ENCODE data around the gene CHID1. TPM values are rescaled to one million over a fixed set of nuclear protein-coding genes. Genes with fewer than 3 reads are reported as not detected.

CHID1 gene
- total and polyA plus RNA-seq, 2 of the 8 experiments (the other 6 are each of a cell fraction or from before 2014, with no cell fraction given) = 81.2 to 88.5 TPM

DNA sequence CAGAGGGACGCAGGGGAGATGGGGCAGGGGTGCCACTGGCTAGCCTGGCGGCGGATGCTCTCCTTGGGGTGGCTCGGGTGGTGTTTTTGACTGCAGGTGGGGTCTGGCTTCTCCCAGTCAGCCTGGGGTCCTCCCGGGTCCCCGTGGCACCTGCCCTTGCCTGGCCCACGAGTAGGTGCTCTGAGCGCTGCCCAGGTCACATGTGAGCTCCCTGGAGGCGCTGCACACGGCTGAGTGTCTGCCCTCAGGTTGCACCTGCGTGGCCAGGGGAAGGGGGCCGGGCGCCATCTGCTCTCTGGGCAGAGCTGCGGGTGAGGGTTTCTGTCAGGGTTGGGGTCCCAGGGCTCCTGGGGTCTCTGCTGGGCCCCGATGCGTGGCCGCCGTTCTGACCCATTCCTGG is 62.7 kb downstream of the CHID1 start:
- no peak overlapping the region for H3K18ac ChIP-seq (ENCODE audit: extremely low read depth, low read length)
- H2AK5ac ChIP-seq (ENCODE audit: low read depth, low read length) = no peak overlapping the region
- H3K14ac ChIP-seq (ENCODE audit: insufficient read length) = no peak overlapping the region
- peaks cover 0 to 12% of the 10 kb centered on the region in 2 experiments; a peak in 1 of 4 replicates for H3K79me2 ChIP-seq (ENCODE audit: control insufficient read depth in 1 of 2, insufficient read depth in 2 of 2, low read length in 2 of 2)
- H2BK12ac ChIP-seq (ENCODE audit: low read depth, low read length) = no peak overlapping the region
- H2AFZ ChIP-seq (ENCODE audit: low read length) = no peak overlapping the region
- H3K36me3 ChIP-seq (ENCODE audit: control insufficient read depth in 2 of 4, insufficient read depth in 4 of 4, low read length in 3 of 4) = no peaks in the 10 kb centered on the region
- H2BK20ac ChIP-seq (ENCODE audit: low read length) = no peak overlapping the region; the same call in 1 of the 2 replicates
- H3K23ac ChIP-seq (ENCODE audit: insufficient read length) = no peak overlapping the region
- H3K56ac ChIP-seq (replicated peaks; ENCODE audit: insufficient read length, low read depth, low read length) = no peak overlapping the region
- no peak overlapping the region for H4K5ac ChIP-seq (ENCODE audit: insufficient read length, low read depth, low read length)
- ChIA-PET POLR2A (ENCODE audit: partially characterized antibody) (interaction anchor here (0.7 to 40.4 kb wide), 4 partner anchors 9 to 37 kb away, joined by 4 to 1917 read pairs (median 120); partner anchors contain the start of genes CD151, CEND1, CRACR2B and PIDD1), CTCF (ENCODE audit: partially characterized antibody) (interaction anchor here (0.6 to 6.7 kb wide), 32 partner anchors 9 to 699 kb away, joined by 3 to 74 read pairs (median 4); partner anchors contain the start of genes CEND1, CRACR2B, PIDD1 and PNPLA2)
- H3K4me3 ChIP-seq (ENCODE audit: extremely low read depth in 1 of 4, insufficient read depth in 2 of 4, low read depth in 3 of 4, low read length in 4 of 4) = no peak overlapping the region
- peaks cover 13 to 25% of the 10 kb centered on the region in 2 experiments for H4K20me1 ChIP-seq (replicated peaks in 1 of 2; ENCODE audit: control insufficient read depth in 1 of 2, insufficient read depth in 2 of 2, low read length in 2 of 2)
- no peak overlapping the region for H3K9ac ChIP-seq (replicated peaks in 1 of 4; ENCODE audit: extremely low read depth in 1 of 4, low read depth in 3 of 4, low read length in 3 of 4)
- DNase-seq (ENCODE audit: low read depth in 1 of 2, low spot score in 2 of 2) = no peak
- H3K23me2 ChIP-seq (ENCODE audit: low read depth, low read length) = peaks cover 28% of the 10 kb centered on the region; the same call in 1 of the 2 replicates
- no peak overlapping the region for H2BK5ac ChIP-seq (ENCODE audit: low read depth, low read length)
- no peak overlapping the region for H3K27ac ChIP-seq (ENCODE audit: low read depth, low read length)
- H2BK120ac ChIP-seq (replicated peaks; ENCODE audit: low read depth, low read length) = no peak overlapping the region
- WGBS, 2 experiments (ENCODE audit: extremely low coverage in 1 of 2, insufficient coverage in 1 of 2, insufficient read length in 1 of 2, insufficient replicate concordance in 2 of 2, low coverage in 1 of 2, low lambda C conversion rate in 2 of 2, missing lambda C conversion rate in 1 of 2) = 95% methylated on average over 15 of the region's 18 CpGs; no CpG with 5 or more reads in 1 of the 2 experiments
- H3K4ac ChIP-seq (replicated peaks; ENCODE audit: insufficient read length, low read depth, low read length) = no peak overlapping the region
- FAIRE-seq = no peak
- no peak overlapping the region for H3K4me2 ChIP-seq (ENCODE audit: insufficient read depth in 1 of 2, low read depth in 2 of 2, low read length in 2 of 2)
- H3K4me1 ChIP-seq (replicated peaks in 1 of 4; ENCODE audit: control insufficient read depth in 3 of 4, insufficient read depth in 4 of 4, low read length in 3 of 4) = peaks cover 0 to 47% (median 32%) of the 10 kb centered on the region in 4 experiments; a peak in 6 of 7 replicates
- H4K91ac ChIP-seq (replicated peaks; ENCODE audit: insufficient read length, low read length) = no peak overlapping the region
- H4K8ac ChIP-seq (ENCODE audit: extremely low read depth, insufficient read depth, low read length) = no peak overlapping the region
- H3K27me3 ChIP-seq (replicated peaks in 1 of 4; ENCODE audit: control insufficient read depth in 3 of 4, extremely low read depth in 1 of 4, insufficient read depth in 3 of 4, low read length in 3 of 4) = peaks cover 0 to 2% (median 0%) of the 10 kb centered on the region in 4 experiments; a peak in 4 of 7 replicates
- no peaks in the 10 kb centered on the region for H3K9me3 ChIP-seq (ENCODE audit: insufficient read depth in 2 of 2, low read depth in 1 of 2, low read length in 1 of 2)
- no peak overlapping the region for H2BK15ac ChIP-seq (ENCODE audit: low read length)
- no peaks in the 10 kb centered on the region for H3K79me1 ChIP-seq (ENCODE audit: low read depth, low read length)
- TF ChIP-seq SIN3A (conservative IDR thresholded peaks at IDR 0.05 in 1 of 2, IDR thresholded peaks at IDR 0.05 in 1 of 2; ENCODE audit: low read depth in 1 of 2, low read length in 2 of 2) (no peak), SP1 (IDR thresholded peaks at IDR 0.05; ENCODE audit: low read depth, low read length) (no peak), FOSL1 (IDR thresholded peaks at IDR 0.05; ENCODE audit: insufficient read depth, low read depth, low read length) (no peak), CBX5 (IDR thresholded peaks at IDR 0.05; ENCODE audit: low read depth, low read length) (no peak), CHD1 (IDR thresholded peaks at IDR 0.05; ENCODE audit: low read depth, low read length) (no peak)
